ENCODE measurements around the gene PRICKLE2. TPM values are rescaled to one million over a fixed set of nuclear protein-coding genes. Genes with fewer than 3 reads are reported as not detected.

PRICKLE2 gene
- total RNA-seq, 1 experiment from 2014 or later: 1.9 TPM

GRCh38 chr3:64082961-64083541 is 142.2 kb downstream of the PRICKLE2 start:
- Mint-ChIP-seq H3K4me1 (ENCODE audit: low read depth, unreplicated experiment) (peaks cover 17% of the 10 kb centered on the region), H3K9me3 (ENCODE audit: low read depth, unreplicated experiment) (no peaks in the 10 kb centered on the region), H3K27me3 (ENCODE audit: unreplicated experiment) (peaks cover 12% of the 10 kb centered on the region), H3K4me3 (ENCODE audit: low read depth, unreplicated experiment) (no peak overlapping the region), H3K36me3 (ENCODE audit: insufficient read depth, unreplicated experiment) (no peaks in the 10 kb centered on the region), H3K27ac (ENCODE audit: unreplicated experiment) (no peak overlapping the region)
- TF ChIP-seq, protein P1, sequence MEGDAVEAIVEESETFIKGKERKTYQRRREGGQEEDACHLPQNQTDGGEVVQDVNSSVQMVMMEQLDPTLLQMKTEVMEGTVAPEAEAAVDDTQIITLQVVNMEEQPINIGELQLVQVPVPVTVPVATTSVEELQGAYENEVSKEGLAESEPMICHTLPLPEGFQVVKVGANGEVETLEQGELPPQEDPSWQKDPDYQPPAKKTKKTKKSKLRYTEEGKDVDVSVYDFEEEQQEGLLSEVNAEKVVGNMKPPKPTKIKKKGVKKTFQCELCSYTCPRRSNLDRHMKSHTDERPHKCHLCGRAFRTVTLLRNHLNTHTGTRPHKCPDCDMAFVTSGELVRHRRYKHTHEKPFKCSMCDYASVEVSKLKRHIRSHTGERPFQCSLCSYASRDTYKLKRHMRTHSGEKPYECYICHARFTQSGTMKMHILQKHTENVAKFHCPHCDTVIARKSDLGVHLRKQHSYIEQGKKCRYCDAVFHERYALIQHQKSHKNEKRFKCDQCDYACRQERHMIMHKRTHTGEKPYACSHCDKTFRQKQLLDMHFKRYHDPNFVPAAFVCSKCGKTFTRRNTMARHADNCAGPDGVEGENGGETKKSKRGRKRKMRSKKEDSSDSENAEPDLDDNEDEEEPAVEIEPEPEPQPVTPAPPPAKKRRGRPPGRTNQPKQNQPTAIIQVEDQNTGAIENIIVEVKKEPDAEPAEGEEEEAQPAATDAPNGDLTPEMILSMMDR (IDR thresholded peaks at IDR 0.05; ENCODE audit: unreplicated experiment): no peak
- CTCF ChIA-PET: no interaction called here
- no peak for DNase-seq
- intact Hi-C loops (cut with micrococcal nuclease; ENCODE audit: unreplicated experiment): no loop called here
- BruUV-seq (replicated peaks): no TSS peak

- no TSS peak for BruUV-seq (replicated peaks)
- no peak for DNase-seq
- Mint-ChIP-seq H3K36me3 (ENCODE audit: insufficient read depth, unreplicated experiment) (no peaks in the 10 kb centered on the region), H3K9me3 (ENCODE audit: low read depth, unreplicated experiment) (no peaks in the 10 kb centered on the region), H3K27me3 (ENCODE audit: unreplicated experiment) (peaks cover 18% of the 10 kb centered on the region), H3K4me3 (ENCODE audit: low read depth, unreplicated experiment) (no peak overlapping the region), H3K27ac (ENCODE audit: unreplicated experiment) (no peak overlapping the region), H3K4me1 (ENCODE audit: low read depth, unreplicated experiment) (peaks cover 17% of the 10 kb centered on the region)
- CTCF ChIA-PET: no interaction called here
- TF ChIP-seq, protein P1 (IDR thresholded peaks at IDR 0.05; ENCODE audit: unreplicated experiment): no peak
- intact Hi-C loops (cut with micrococcal nuclease; ENCODE audit: unreplicated experiment): no loop called here
These were observed 142.9 kb downstream of the PRICKLE2 start for GRCh38 chr3:64082411-64082810.

- CTCF ChIA-PET: no interaction called here
- Mint-ChIP-seq H3K27ac (ENCODE audit: unreplicated experiment) (no peak overlapping the region), H3K4me1 (ENCODE audit: low read depth, unreplicated experiment) (peaks cover 17% of the 10 kb centered on the region), H3K27me3 (ENCODE audit: unreplicated experiment) (peaks cover 30% of the 10 kb centered on the region), H3K9me3 (ENCODE audit: low read depth, unreplicated experiment) (no peaks in the 10 kb centered on the region), H3K36me3 (ENCODE audit: insufficient read depth, unreplicated experiment) (no peaks in the 10 kb centered on the region), H3K4me3 (ENCODE audit: low read depth, unreplicated experiment) (no peak overlapping the region)
- BruUV-seq (replicated peaks): no TSS peak
- TF ChIP-seq, protein P1 (IDR thresholded peaks at IDR 0.05; ENCODE audit: unreplicated experiment): no peak
- no peak for DNase-seq
- intact Hi-C loops (cut with micrococcal nuclease; ENCODE audit: unreplicated experiment): no loop called here
These were observed 144.0 kb downstream of the PRICKLE2 start for GRCh38 chr3:64081235-64081630.

- TF ChIP-seq, protein P1 (IDR thresholded peaks at IDR 0.05; ENCODE audit: unreplicated experiment): no peak
- H3K4me1 Mint-ChIP-seq (ENCODE audit: low read depth, unreplicated experiment): peaks cover 17% of the 10 kb centered on the region
- no peak overlapping the region for H3K4me3 Mint-ChIP-seq (ENCODE audit: low read depth, unreplicated experiment)
- DNase-seq: no peak
- H3K36me3 Mint-ChIP-seq (ENCODE audit: insufficient read depth, unreplicated experiment): no peaks in the 10 kb centered on the region
- H3K9me3 Mint-ChIP-seq (ENCODE audit: low read depth, unreplicated experiment): no peaks in the 10 kb centered on the region
- BruUV-seq (replicated peaks): no TSS peak
- intact Hi-C loops (cut with micrococcal nuclease; ENCODE audit: unreplicated experiment): no loop called here
- no peak overlapping the region for H3K27ac Mint-ChIP-seq (ENCODE audit: unreplicated experiment)
- H3K27me3 Mint-ChIP-seq (ENCODE audit: unreplicated experiment): peaks cover 32% of the 10 kb centered on the region
- CTCF ChIA-PET: no interaction called here
These were observed 144.5 kb downstream of the PRICKLE2 start for GRCh38 chr3:64080616-64081234.

Measured in Calu3 (cell line).